A673 (cell line): Measurements from ENCODE around the gene FREM1.

Experiments used
- EZH2 ChIP-seq: fragments of 200-600 bp; sonication (generic); IDR thresholded peaks from 2 replicates; pipeline ENCODE4 v1.6.1; 2017; ENCODE audit warnings: borderline replicate concordance, low read depth, mild to moderate bottlenecking, mixed read lengths, antibody characterized with exemption, low read length; ENCODE audit not compliant: poor library complexity, severe bottlenecking
- TF ChIP-seq, protein P1 (sequence below): fragments of 300-800, 200-600 bp; sonication (generic); conservative IDR thresholded peaks from 2 replicates; pipeline ENCODE4 v1.5.1; 2017; ENCODE audit warnings: low read depth, mild to moderate bottlenecking, antibody characterized with exemption, low read length, moderate library complexity, mixed read lengths

DNA sequence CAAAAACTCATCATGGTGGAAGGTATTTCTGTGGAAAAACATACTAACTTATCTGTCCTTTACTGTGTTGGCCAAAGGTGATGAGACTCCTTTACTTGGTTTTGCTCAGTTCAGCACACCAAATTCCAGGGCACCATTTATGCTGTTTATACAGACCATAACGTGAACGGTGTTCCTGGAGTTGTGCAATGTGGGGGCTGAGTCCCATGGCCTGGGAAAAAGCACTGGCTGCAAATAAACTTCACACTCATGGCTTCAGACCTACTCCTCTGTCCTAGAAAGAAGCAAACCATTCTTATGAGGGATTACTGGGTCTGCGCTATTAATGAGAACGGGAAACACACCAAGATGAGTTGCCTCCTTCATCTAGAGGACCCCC is 10.4 kb downstream of the FREM1 start:
- TF ChIP-seq, protein P1, sequence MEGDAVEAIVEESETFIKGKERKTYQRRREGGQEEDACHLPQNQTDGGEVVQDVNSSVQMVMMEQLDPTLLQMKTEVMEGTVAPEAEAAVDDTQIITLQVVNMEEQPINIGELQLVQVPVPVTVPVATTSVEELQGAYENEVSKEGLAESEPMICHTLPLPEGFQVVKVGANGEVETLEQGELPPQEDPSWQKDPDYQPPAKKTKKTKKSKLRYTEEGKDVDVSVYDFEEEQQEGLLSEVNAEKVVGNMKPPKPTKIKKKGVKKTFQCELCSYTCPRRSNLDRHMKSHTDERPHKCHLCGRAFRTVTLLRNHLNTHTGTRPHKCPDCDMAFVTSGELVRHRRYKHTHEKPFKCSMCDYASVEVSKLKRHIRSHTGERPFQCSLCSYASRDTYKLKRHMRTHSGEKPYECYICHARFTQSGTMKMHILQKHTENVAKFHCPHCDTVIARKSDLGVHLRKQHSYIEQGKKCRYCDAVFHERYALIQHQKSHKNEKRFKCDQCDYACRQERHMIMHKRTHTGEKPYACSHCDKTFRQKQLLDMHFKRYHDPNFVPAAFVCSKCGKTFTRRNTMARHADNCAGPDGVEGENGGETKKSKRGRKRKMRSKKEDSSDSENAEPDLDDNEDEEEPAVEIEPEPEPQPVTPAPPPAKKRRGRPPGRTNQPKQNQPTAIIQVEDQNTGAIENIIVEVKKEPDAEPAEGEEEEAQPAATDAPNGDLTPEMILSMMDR = no peak
- TF ChIP-seq EZH2 = no peak
